A673 (cell line): Measurements from ENCODE around the gene CMTM5. TPM values are rescaled to one million over a fixed set of nuclear protein-coding genes. Genes with fewer than 3 reads are reported as not detected.
A peak's percentile ranks its signal among the peaks of the same experiment; 100 is the strongest.

Experiments
- BruUV-seq: library from RNA; stranded (reverse); fragments of 400-500 nt; replicated peaks from 2 replicates; lab custom pipeline; 2021; lab: Mats Ljungman, UMichigan
- CTCF ChIA-PET: fragments of 300-600 bp; sonication (Branson Sonifier 250); formaldehyde crosslinking; loops from one replicate; lab custom pipeline; 2022; ENCODE audit warnings: antibody characterized with exemption; lab: Charles Lee
- POLR2A ChIA-PET: fragments of 300-600 bp; sonication (Branson Sonifier 250); formaldehyde crosslinking; loops from one replicate; lab custom pipeline; 2022; ENCODE audit warnings: antibody characterized with exemption; ENCODE audit not compliant: low non-redundant PET; lab: Charles Lee
- DNase-seq: peaks from one replicate; pipeline ENCODE4 v3.0.0-alpha.2; 2015; ENCODE audit warnings: low spot score
- H3K27ac ChIP-seq: fragments of 200-600 bp; sonication (generic); 2 replicates; pipeline ENCODE4 v1.5.1; 2016; ENCODE audit warnings: mixed run types, low read depth, mild to moderate bottlenecking, mixed read lengths, antibody characterized with exemption, low read length; ENCODE audit not compliant: poor library complexity, severe bottlenecking
- H3K27me3 ChIP-seq: fragments of 200-600 bp; sonication (generic); replicated peaks from 2 replicates; pipeline ENCODE4 v1.6.1; 2017; ENCODE audit warnings: mixed run types, low read depth, mild to moderate bottlenecking, mixed read lengths, antibody characterized with exemption, low read length; ENCODE audit not compliant: insufficient read depth, poor library complexity
- H3K36me3 ChIP-seq: fragments of 200-600 bp; sonication (generic); 2 replicates; pipeline ENCODE4 v1.6.1; 2016; ENCODE audit warnings: mixed run types, mild to moderate bottlenecking, mixed read lengths, antibody characterized with exemption, low read length; ENCODE audit not compliant: insufficient read depth, poor library complexity, severe bottlenecking
- H3K4me1 ChIP-seq: fragments of 200-600 bp; sonication (generic); 2 replicates; pipeline ENCODE4 v1.6.1; 2017; ENCODE audit warnings: mixed run types, mild to moderate bottlenecking, mixed read lengths, antibody characterized with exemption, low read length; ENCODE audit not compliant: insufficient read depth, poor library complexity, severe bottlenecking
- H3K4me3 ChIP-seq: fragments of 200-600 bp; sonication (generic); 2 replicates; pipeline ENCODE4 v1.5.1; 2016; ENCODE audit warnings: low read depth, mixed run types, mild to moderate bottlenecking, mixed read lengths, low read length; ENCODE audit not compliant: poor library complexity, severe bottlenecking
- H3K9me3 ChIP-seq: fragments of 200-600 bp; sonication (generic); 2 replicates; pipeline ENCODE4 v1.6.1; 2016; ENCODE audit warnings: mixed run types, low read depth, mild to moderate bottlenecking, mixed read lengths, antibody characterized with exemption, low read length; ENCODE audit not compliant: poor library complexity, severe bottlenecking
- CTCF ChIP-seq: fragments of 300-800, 200-600 bp; sonication (generic); conservative IDR thresholded peaks from 2 replicates; pipeline ENCODE4 v1.5.1; 2017; ENCODE audit warnings: low read depth, mild to moderate bottlenecking, antibody characterized with exemption, low read length, moderate library complexity, mixed read lengths
- EZH2 ChIP-seq: fragments of 200-600 bp; sonication (generic); IDR thresholded peaks from 2 replicates; pipeline ENCODE4 v1.6.1; 2017; ENCODE audit warnings: borderline replicate concordance, low read depth, mild to moderate bottlenecking, mixed read lengths, antibody characterized with exemption, low read length; ENCODE audit not compliant: poor library complexity, severe bottlenecking
- intact Hi-C: fragments of 100-400 bp; cut with micrococcal nuclease; formaldehyde crosslinking; loops from one replicate; pipeline ENCODE4 v1.10.0; 2022; ENCODE audit not compliant: unreplicated experiment
- total RNA-seq: library from RNA; stranded (reverse); gene quantifications from 2 replicates; pipeline ENCODE4 v1.2.3, GENCODE V29; 2021

CMTM5 gene
- total RNA-seq, 1 experiment from 2014 or later = not detected

- TF ChIP-seq CTCF (no peak), EZH2 (no peak)
- no peak for DNase-seq
- intact Hi-C loops = no loop called here
- H3K36me3 ChIP-seq = no peaks in the 10 kb centered on the region
- no peak overlapping the region for H3K27ac ChIP-seq
- peaks cover 17% of the 10 kb centered on the region for H3K27me3 ChIP-seq
- ChIA-PET POLR2A (no interaction called here), CTCF (no interaction called here)
- H3K4me3 ChIP-seq = no peak overlapping the region
- no peaks in the 10 kb centered on the region for H3K9me3 ChIP-seq
- no TSS peak for BruUV-seq
- H3K4me1 ChIP-seq = no peaks in the 10 kb centered on the region
Observed at GRCh38 chr14:23403908-23404307, 27.1 kb downstream of the CMTM5 start.

- ChIA-PET POLR2A (no interaction called here), CTCF (no interaction called here)
- TF ChIP-seq EZH2 = no peak
- TF ChIP-seq CTCF = no peak
- Histone ChIP-seq H3K27me3 (peaks cover 17% of the 10 kb centered on the region), H3K4me1 (no peaks in the 10 kb centered on the region), H3K36me3 (no peaks in the 10 kb centered on the region), H3K4me3 (no peak overlapping the region), H3K9me3 (no peaks in the 10 kb centered on the region), H3K27ac (no peak overlapping the region)
- no TSS peak for BruUV-seq
- DNase-seq = peak; percentile 4
- intact Hi-C loops = no loop called here
Observed at GRCh38 chr14:23404331-23404900, 27.6 kb downstream of the CMTM5 start.

- CTCF ChIA-PET = no interaction called here
- no peak for DNase-seq
- no peaks in the 10 kb centered on the region for H3K4me1 ChIP-seq
- no peaks in the 10 kb centered on the region for H3K36me3 ChIP-seq
- no TSS peak for BruUV-seq
- intact Hi-C loops = no loop called here
- TF ChIP-seq EZH2 = no peak
- no peak for TF ChIP-seq CTCF
- POLR2A ChIA-PET = no interaction called here
- H3K4me3 ChIP-seq = no peak overlapping the region
- H3K27me3 ChIP-seq = peaks cover 17% of the 10 kb centered on the region
- H3K9me3 ChIP-seq = no peaks in the 10 kb centered on the region
- no peak overlapping the region for H3K27ac ChIP-seq
Observed at GRCh38 chr14:23405096-23405495, 28.2 kb downstream of the CMTM5 start.
